Activated T-cell treated with anti-CD3 and anti-CD28 coated beads, Interleukin-2, amount 50 U/mL, for 1 hour (primary cell): ENCODE data around the gene SARDH.
"Not testable (repeated sequence)": the region's sequence is repeated elsewhere in the genome, so short reads cannot be mapped to it uniquely, and the experiment has no call there.

Source experiments
- DNase-seq: peaks from one replicate; pipeline ENCODE4 v3.0.0-alpha.2; 2020

SARDH gene

GRCh38 chr9:133682818-133683585, 55.1 kb downstream of the SARDH start:
- no peak for DNase-seq

GRCh38 chr9:133681658-133682306, 56.4 kb downstream of the SARDH start:
- DNase-seq = no peak

GRCh38 chr9:133680976-133681657, 57.0 kb downstream of the SARDH start:
- DNase-seq = no peak

- DNase-seq = no peak
Observed at GRCh38 chr9:133680250-133680975, 57.7 kb downstream of the SARDH start.

- DNase-seq = no peak
Observed at GRCh38 chr9:133679466-133680061, 58.6 kb downstream of the SARDH start.

- DNase-seq = no peak
Observed at GRCh38 chr9:133679056-133679455, 59.1 kb downstream of the SARDH start.

GRCh38 chr9:133677126-133678010, 60.8 kb downstream of the SARDH start:
- peak; percentile 68 for DNase-seq

GRCh38 chr9:133676450-133676849, 61.7 kb downstream of the SARDH start:
- no peak for DNase-seq

GRCh38 chr9:133675796-133676195, 62.4 kb downstream of the SARDH start:
- not testable (repeated sequence) for DNase-seq

GRCh38 chr9:133674091-133674490, 64.1 kb downstream of the SARDH start:
- DNase-seq = no peak

- DNase-seq = no peak
Observed at GRCh38 chr9:133673258-133673655, 64.9 kb downstream of the SARDH start.

GRCh38 chr9:133672503-133673257, 65.5 kb downstream of the SARDH start:
- DNase-seq = no peak

GRCh38 chr9:133671371-133671770, 66.8 kb downstream of the SARDH start:
- DNase-seq = no peak

- no peak for DNase-seq
Observed at GRCh38 chr9:133670466-133670865, 67.7 kb downstream of the SARDH start.

GRCh38 chr9:133669182-133669801, 68.9 kb downstream of the SARDH start:
- DNase-seq = no peak

- no peak for DNase-seq
Observed at GRCh38 chr9:133667759-133668450, 70.2 kb downstream of the SARDH start.

GRCh38 chr9:133666845-133667244, 71.3 kb downstream of the SARDH start:
- no peak for DNase-seq

GRCh38 chr9:133666387-133666786, 71.8 kb downstream of the SARDH start:
- no peak for DNase-seq

- no peak for DNase-seq
Observed at GRCh38 chr9:133665535-133665934, 72.6 kb downstream of the SARDH start.

GRCh38 chr9:133665096-133665495, 73.1 kb downstream of the SARDH start:
- no peak for DNase-seq
